T-helper 22 cell (primary cell): ENCODE results near the gene SRGAP1.
"Not testable (repeated sequence)": the region's sequence is repeated elsewhere in the genome, so short reads cannot be mapped to it uniquely, and the experiment has no call there.

Experiments used
- DNase-seq: peaks from one replicate; pipeline ENCODE4 v3.0.0-alpha.2; 2020; ENCODE audit warnings: low read depth

Gene SRGAP1

GRCh38 chr12:63869656-63870055 lies 25.2 kb downstream of the SRGAP1 start:
- DNase-seq, result no peak

- DNase-seq, result no peak
These were observed 26.3 kb downstream of the SRGAP1 start for GRCh38 chr12:63870838-63871237.

DNA sequence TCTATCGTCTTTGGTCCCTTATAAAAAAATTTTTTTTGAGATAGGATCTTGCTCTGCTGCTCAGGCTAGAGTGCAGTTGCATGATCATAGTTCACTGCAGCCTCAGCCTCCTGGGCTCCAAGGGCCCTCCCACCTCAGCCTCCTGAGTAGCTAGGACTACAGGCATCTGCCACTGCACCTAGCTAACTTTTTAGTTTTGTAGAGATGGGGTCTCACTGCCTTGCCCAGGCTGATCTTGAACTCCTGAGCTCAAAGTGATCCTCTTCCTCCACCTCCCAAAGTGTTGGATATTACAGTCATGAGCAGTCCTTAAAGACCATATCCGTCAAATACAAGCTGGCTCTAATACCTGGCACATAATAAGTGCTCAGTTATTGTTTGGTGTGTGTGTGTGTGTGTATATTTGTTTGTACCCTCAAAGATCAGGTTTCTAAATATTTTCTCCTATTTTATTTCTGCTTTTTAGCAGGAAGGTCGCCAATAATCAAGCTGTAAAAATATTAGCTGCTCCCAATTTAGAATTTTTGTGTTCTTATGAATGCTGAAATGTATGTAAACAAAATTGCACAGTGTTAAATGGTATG lies 30.5 kb downstream of the SRGAP1 start:
- DNase-seq, result no peak

GRCh38 chr12:63875703-63876102 lies 31.2 kb downstream of the SRGAP1 start:
- no peak for DNase-seq

GRCh38 chr12:63876980-63877379 lies 32.5 kb downstream of the SRGAP1 start:
- no peak for DNase-seq

DNA sequence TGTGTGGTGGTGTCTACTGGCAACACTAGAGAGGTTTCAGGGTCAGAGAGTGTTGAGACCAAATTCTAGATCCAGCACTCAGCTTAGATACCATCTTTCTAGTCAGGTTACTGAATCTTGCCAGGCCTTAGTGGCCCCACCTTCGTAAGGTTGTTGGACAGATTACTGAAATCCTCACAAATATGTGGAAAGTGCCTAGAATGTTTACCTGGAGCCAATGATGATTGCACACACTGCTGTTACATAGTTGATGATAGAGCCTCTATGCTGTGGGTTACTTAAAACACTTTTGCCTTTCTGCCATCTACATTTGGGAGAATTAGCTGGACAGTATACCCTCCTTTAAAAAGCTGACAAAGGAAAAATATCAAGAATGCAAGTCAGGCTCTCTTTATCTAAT lies 33.2 kb downstream of the SRGAP1 start:
- DNase-seq, result no peak

DNA sequence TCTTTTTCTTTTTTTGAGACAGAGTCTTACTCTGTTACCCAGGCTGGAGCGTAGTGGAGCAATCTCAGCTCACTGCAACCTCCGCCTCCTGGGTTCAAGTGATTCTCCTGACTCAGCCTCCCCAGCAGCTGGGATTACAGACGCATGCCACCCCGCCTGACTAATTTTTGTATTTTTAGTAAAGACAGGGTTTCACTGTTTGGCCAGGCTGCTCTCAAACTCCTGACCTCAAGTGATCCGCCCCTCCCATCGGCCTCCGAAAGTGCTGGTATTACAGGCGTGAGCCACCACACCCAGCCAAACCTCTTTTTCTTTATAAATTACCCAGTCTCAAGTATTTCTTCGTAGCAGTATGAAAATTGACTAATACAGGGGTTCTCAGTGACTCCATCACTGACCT lies 35.7 kb downstream of the SRGAP1 start:
- DNase-seq, result not testable (repeated sequence)

GRCh38 chr12:63880742-63881263 lies 36.3 kb downstream of the SRGAP1 start:
- no peak for DNase-seq

- no peak for DNase-seq
These were observed 38.3 kb downstream of the SRGAP1 start for GRCh38 chr12:63882844-63883243.

GRCh38 chr12:63885401-63885800 lies 40.9 kb downstream of the SRGAP1 start:
- DNase-seq, result no peak

GRCh38 chr12:63888908-63889635 lies 44.6 kb downstream of the SRGAP1 start:
- DNase-seq, result no peak

DNA sequence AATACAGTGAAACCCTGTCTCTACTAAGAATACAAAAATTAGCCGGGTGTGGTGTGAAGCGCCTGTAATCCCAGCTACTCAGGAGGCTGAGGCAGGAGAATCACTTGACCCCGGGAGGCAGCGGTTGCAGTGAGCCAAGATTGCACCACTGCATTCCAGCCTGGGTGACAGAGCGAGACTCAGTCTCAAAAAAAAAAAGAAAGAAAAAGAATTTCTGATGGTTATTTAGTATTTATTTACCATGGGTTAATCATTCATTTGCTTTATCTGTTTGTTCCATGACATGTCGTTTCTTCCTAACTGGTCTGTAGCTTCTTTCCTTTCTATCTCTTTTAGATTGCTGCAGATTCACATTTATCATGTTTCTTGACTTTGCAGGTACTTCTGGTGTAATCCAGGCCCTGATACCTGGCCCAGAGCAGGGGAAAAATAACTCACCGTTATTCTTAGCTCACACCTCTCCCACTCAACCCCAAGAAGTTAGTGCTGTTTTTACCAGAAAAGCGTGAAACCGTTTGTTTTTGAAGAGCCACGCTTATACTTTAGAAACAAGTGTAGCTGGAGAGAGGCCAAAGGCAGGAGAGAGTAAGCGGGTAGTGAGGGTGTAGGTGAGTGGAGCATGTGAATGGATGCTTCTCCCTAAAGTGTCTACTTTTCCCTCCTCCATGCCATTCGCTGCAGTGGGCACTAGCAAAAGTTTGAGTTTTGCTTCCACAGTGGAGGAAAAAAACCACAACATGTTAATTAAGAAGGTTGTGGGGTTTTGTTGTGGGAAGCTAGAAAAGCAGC lies 45.4 kb downstream of the SRGAP1 start:
- DNase-seq, result no peak

DNA sequence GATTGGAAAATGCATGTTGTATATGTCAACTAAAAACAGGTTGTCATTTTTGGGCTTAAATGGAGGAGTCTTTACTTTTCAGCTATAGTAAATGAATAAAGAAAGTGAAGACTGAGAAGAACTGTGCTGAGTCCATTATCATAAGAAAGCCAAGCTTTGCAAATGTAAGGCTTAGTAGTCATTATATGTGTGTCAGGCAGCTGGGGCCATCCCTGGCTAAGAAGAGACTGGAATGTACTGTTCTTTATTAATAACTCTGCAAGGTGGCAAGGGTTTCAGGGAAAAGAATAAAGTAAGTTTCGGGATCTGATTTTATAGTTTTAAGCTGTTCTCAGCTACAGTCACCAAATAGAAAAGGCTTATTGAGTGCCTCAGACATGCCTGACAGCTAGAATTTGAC lies 48.7 kb downstream of the SRGAP1 start:
- no peak for DNase-seq

- no peak for DNase-seq
These were observed 49.6 kb downstream of the SRGAP1 start for GRCh38 chr12:63894132-63894531.

- DNase-seq, result no peak
These were observed 51.3 kb downstream of the SRGAP1 start for GRCh38 chr12:63895841-63896240.

DNA sequence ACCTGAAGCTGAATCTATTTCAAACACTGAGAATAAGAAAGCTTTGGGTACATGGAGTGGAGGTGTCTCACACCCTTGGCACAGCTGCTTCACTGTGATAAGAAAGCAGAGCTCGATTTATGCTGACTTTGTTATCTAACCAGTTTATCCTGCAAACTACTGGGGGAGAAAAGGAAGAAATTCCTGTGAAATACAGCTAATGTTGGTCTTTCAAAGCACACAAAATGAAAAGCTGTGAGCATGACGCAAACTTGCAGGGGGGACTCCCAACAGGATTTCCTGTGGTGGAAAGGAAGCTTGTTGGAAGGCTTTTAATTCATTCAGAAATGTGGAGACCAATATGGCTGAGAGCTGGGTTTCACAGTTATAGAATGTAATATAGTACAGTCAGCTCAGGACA lies 53.4 kb downstream of the SRGAP1 start:
- DNase-seq, result no peak

- DNase-seq, result no peak
These were observed 54.4 kb downstream of the SRGAP1 start for GRCh38 chr12:63898764-63899337.

- DNase-seq, result no peak
These were observed 54.9 kb downstream of the SRGAP1 start for GRCh38 chr12:63899396-63899795.

- no peak for DNase-seq
These were observed 56.7 kb downstream of the SRGAP1 start for GRCh38 chr12:63900922-63901793.

- no peak for DNase-seq
These were observed 60.2 kb downstream of the SRGAP1 start for GRCh38 chr12:63904653-63905052.

DNA sequence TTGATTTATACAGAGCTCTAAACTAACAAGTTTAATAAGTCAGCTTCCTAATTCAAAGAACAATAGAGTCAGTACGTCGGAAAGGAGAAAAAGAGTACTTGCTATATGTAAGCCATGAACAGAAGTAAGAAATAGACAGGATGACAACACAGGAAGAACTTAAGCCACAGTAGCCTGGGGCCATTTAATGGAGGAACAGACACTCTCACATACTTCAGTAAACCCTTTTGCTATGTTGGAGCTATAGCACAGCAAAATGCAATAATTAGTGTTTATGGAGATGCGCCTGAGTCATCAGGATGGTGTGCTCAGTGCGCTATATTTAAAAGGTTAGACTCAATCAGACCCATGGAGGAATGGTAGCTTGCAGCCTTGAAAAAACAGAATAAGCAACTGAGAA lies 61.0 kb downstream of the SRGAP1 start:
- DNase-seq, result no peak

DNA sequence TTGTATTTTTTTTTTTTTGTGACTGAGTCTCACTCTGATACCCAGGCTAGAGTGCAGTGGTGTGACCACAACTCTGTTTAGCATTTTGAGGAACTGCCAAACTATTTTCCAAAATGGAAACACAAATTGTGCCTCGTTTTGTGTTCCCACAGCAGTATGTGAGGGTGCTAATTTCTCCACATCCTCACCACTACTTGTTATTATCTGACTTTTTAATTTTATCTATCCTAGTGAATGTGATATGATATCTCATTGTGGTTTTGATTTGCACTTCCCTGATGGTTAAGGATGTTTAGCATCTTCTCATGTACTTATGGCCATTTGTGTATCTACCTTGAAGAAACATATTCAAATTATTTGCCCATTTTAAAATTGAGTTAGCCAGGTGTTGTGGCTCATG lies 62.4 kb downstream of the SRGAP1 start:
- DNase-seq, result no peak
